Measurements from ENCODE around the gene TEX28.

The TEX28 gene

GRCh38 chrX:154333837-154334271 is 38.9 kb upstream of the TEX28 start:
- H3K4me3 ChIP-seq (ENCODE audit: low read length): peak overlapping the region; percentile 41
- H3K9ac ChIP-seq (ENCODE audit: low read length): no peak overlapping the region
- H3K36me3 ChIP-seq (replicated peaks; ENCODE audit: low read depth, low read length): no peaks in the 10 kb centered on the region
- H3K9me3 ChIP-seq (ENCODE audit: insufficient read depth, low read length): no peaks in the 10 kb centered on the region
- H3K79me2 ChIP-seq (ENCODE audit: low read length): no peaks in the 10 kb centered on the region
- peak overlapping the region; percentile 72 for H3K4me2 ChIP-seq (ENCODE audit: low read length)
- H4K20me1 ChIP-seq (ENCODE audit: insufficient read depth, low read length): no peaks in the 10 kb centered on the region
- peak overlapping the region; percentile 69 for H3K27ac ChIP-seq (ENCODE audit: low read length)
- H2AFZ ChIP-seq (ENCODE audit: low read depth, low read length): peak overlapping the region; percentile 76
- H3K4me1 ChIP-seq (ENCODE audit: low read length): peaks cover 19% of the 10 kb centered on the region
- H3K27me3 ChIP-seq (ENCODE audit: low read depth, low read length): no peaks in the 10 kb centered on the region
- TF ChIP-seq EZH2phosphoT487 (IDR thresholded peaks at IDR 0.05; ENCODE audit: low read depth) (no peak), CTCF (IDR thresholded peaks at IDR 0.05; ENCODE audit: low read depth, low read length) (no peak)

GRCh38 chrX:154333116-154333515 is 38.2 kb upstream of the TEX28 start:
- Histone ChIP-seq H3K9me3 (ENCODE audit: insufficient read depth, low read length) (no peaks in the 10 kb centered on the region), H4K20me1 (ENCODE audit: insufficient read depth, low read length) (no peaks in the 10 kb centered on the region), H3K27ac (ENCODE audit: low read length) (peak overlapping the region; percentile 69; the same call in 1 of the 2 replicates), H3K4me3 (ENCODE audit: low read length) (no peak overlapping the region), H2AFZ (ENCODE audit: low read depth, low read length) (no peak overlapping the region), H3K27me3 (ENCODE audit: low read depth, low read length) (no peaks in the 10 kb centered on the region), H3K4me1 (ENCODE audit: low read length) (peaks cover 19% of the 10 kb centered on the region), H3K36me3 (replicated peaks; ENCODE audit: low read depth, low read length) (no peaks in the 10 kb centered on the region), H3K9ac (ENCODE audit: low read length) (no peak overlapping the region), H3K4me2 (ENCODE audit: low read length) (peak overlapping the region; percentile 72; the same call in 1 of the 2 replicates), H3K79me2 (ENCODE audit: low read length) (no peaks in the 10 kb centered on the region)
- TF ChIP-seq CTCF (IDR thresholded peaks at IDR 0.05; ENCODE audit: low read depth, low read length) (no peak), EZH2phosphoT487 (IDR thresholded peaks at IDR 0.05; ENCODE audit: low read depth) (no peak)

- H3K36me3 ChIP-seq (replicated peaks; ENCODE audit: low read depth, low read length): no peaks in the 10 kb centered on the region
- H3K27ac ChIP-seq (ENCODE audit: low read length): no peak overlapping the region
- no peak for TF ChIP-seq EZH2phosphoT487 (IDR thresholded peaks at IDR 0.05; ENCODE audit: low read depth)
- TF ChIP-seq CTCF (IDR thresholded peaks at IDR 0.05; ENCODE audit: low read depth, low read length): no peak
- no peak overlapping the region for H3K4me3 ChIP-seq (ENCODE audit: low read length)
- no peaks in the 10 kb centered on the region for H3K9me3 ChIP-seq (ENCODE audit: insufficient read depth, low read length)
- H3K79me2 ChIP-seq (ENCODE audit: low read length): no peaks in the 10 kb centered on the region
- H3K9ac ChIP-seq (ENCODE audit: low read length): no peak overlapping the region
- H3K4me1 ChIP-seq (ENCODE audit: low read length): peaks cover 19% of the 10 kb centered on the region
- H3K4me2 ChIP-seq (ENCODE audit: low read length): no peak overlapping the region
- H2AFZ ChIP-seq (ENCODE audit: low read depth, low read length): no peak overlapping the region
- H3K27me3 ChIP-seq (ENCODE audit: low read depth, low read length): no peaks in the 10 kb centered on the region
- no peaks in the 10 kb centered on the region for H4K20me1 ChIP-seq (ENCODE audit: insufficient read depth, low read length)
Measured at GRCh38 chrX:154332561-154332960, 37.6 kb upstream of the TEX28 start.

- TF ChIP-seq CTCF (IDR thresholded peaks at IDR 0.05; ENCODE audit: low read depth, low read length): no peak
- no peak for TF ChIP-seq EZH2phosphoT487 (IDR thresholded peaks at IDR 0.05; ENCODE audit: low read depth)
- H3K27ac ChIP-seq (ENCODE audit: low read length): no peak overlapping the region
- no peak overlapping the region for H3K4me3 ChIP-seq (ENCODE audit: low read length)
- no peaks in the 10 kb centered on the region for H4K20me1 ChIP-seq (ENCODE audit: insufficient read depth, low read length)
- peaks cover 13% of the 10 kb centered on the region for H3K4me1 ChIP-seq (ENCODE audit: low read length)
- no peak overlapping the region for H2AFZ ChIP-seq (ENCODE audit: low read depth, low read length)
- no peak overlapping the region for H3K4me2 ChIP-seq (ENCODE audit: low read length)
- peaks cover 17% of the 10 kb centered on the region for H3K27me3 ChIP-seq (ENCODE audit: low read depth, low read length)
- no peaks in the 10 kb centered on the region for H3K36me3 ChIP-seq (replicated peaks; ENCODE audit: low read depth, low read length)
- no peak overlapping the region for H3K9ac ChIP-seq (ENCODE audit: low read length)
- no peaks in the 10 kb centered on the region for H3K9me3 ChIP-seq (ENCODE audit: insufficient read depth, low read length)
- H3K79me2 ChIP-seq (ENCODE audit: low read length): no peaks in the 10 kb centered on the region
Measured at GRCh38 chrX:154329294-154329693, 34.4 kb upstream of the TEX28 start.

All from OCI-LY3 (cell line).